B cell (primary cell): ENCODE measurements around the gene RABL6.

Experiments used
- CTCF ChIP-seq: fragments of 200-600 bp; IDR thresholded peaks from one replicate; pipeline ENCODE4 v1.8.0; 2022; ENCODE audit warnings: antibody characterized with exemption, mild to moderate bottlenecking
- EZH2 ChIP-seq: IDR thresholded peaks from 2 replicates; pipeline ENCODE4 v1.6.1; 2012; ENCODE audit warnings: borderline replicate concordance, low read depth, mild to moderate bottlenecking, moderate library complexity, low read length; ENCODE audit not compliant: insufficient read depth, poor library complexity, severe bottlenecking

DNA sequence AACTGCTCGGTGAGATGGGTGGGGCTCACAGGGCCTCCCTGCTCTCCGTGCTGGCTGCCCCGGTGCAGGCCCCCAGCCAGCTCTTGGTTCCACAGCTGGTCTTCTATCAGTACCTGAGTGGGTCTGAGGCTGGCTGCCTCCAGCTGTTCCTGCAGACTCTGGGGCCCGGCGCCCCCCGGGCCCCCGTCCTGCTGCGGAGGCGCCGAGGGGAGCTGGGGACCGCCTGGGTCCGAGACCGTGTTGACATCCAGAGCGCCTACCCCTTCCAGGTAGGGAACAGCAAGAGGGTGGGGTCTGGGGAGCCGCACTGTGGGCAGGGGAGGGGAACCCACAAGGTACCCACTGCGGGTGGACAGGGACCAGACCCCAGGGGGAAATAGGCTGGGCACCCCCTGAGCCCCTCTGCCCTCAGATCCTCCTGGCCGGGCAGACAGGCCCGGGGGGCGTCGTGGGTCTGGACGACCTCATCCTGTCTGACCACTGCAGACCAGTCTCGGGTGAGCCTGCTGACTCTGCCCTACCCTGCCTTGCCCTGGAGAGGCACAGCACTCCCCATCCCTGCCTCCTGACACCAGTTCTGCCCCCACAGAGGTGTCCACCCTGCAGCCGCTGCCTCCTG, 47.2 kb downstream of the RABL6 start:
- TF ChIP-seq CTCF = no peak
- no peak for TF ChIP-seq EZH2
